GM23338 (cell line): ENCODE measurements around the gene OBSCN. TPM values are rescaled to one million over a fixed set of nuclear protein-coding genes. Genes with fewer than 3 reads are reported as not detected.

Experiments
- CTCF ChIP-seq, 2 experiments: fragments of 200-600 bp in 1 of 2; sonication (generic) in 1 of 2; conservative IDR thresholded peaks; 2 replicates each; pipeline versions ENCODE4 v1.5.1 to v1.6.1; 2016 to 2017; ENCODE audit warnings: antibody characterized with exemption in 2 of 2, low read depth in 2 of 2, mild to moderate bottlenecking in 2 of 2, moderate library complexity in 1 of 2
- ETS1 ChIP-seq: IDR thresholded peaks from 2 replicates; pipeline ENCODE4 v1.6.1; 2016; ENCODE audit warnings: antibody characterized with exemption
- EZH2 ChIP-seq: fragments of 200-600 bp; sonication (generic); IDR thresholded peaks from one replicate; pipeline ENCODE4 v1.8.0; 2017; ENCODE audit warnings: antibody characterized with exemption, mild to moderate bottlenecking, low read depth; ENCODE audit not compliant: unreplicated experiment
- EZH2phosphoT487 ChIP-seq: fragments of 200-600 bp; sonication (generic); IDR thresholded peaks from one replicate; pipeline ENCODE4 v1.8.1; 2018; ENCODE audit warnings: antibody characterized with exemption; ENCODE audit not compliant: unreplicated experiment
- JUNB ChIP-seq: IDR thresholded peaks from one replicate; pipeline ENCODE4 v1.6.1; 2016; ENCODE audit warnings: antibody characterized with exemption; ENCODE audit not compliant: unreplicated experiment
- NANOG ChIP-seq: IDR thresholded peaks from 2 replicates; pipeline ENCODE4 v1.6.1; 2016; ENCODE audit warnings: antibody characterized with exemption, borderline replicate concordance
- POLR2AphosphoS5 ChIP-seq: IDR thresholded peaks from 2 replicates; pipeline ENCODE4 v1.6.1; 2016; ENCODE audit warnings: antibody characterized with exemption, low read depth
- STAT1 ChIP-seq: IDR thresholded peaks from one replicate; pipeline ENCODE4 v1.6.1; 2016; ENCODE audit warnings: antibody characterized with exemption; ENCODE audit not compliant: unreplicated experiment
- ZNF114 ChIP-seq: fragments of 250-450 bp; sonication (Bioruptor Pico); IDR thresholded peaks from 2 replicates; pipeline ENCODE4 v1.5.0; 2020; ENCODE audit warnings: mild to moderate bottlenecking, moderate library complexity
- ZNF331 ChIP-seq: fragments of 250-450 bp; sonication (Bioruptor Pico); IDR thresholded peaks from 2 replicates; pipeline ENCODE4 v1.5.0; 2020; ENCODE audit warnings: low read depth, mild to moderate bottlenecking, moderate library complexity
- polyA plus RNA-seq: library from polyadenylated mRNA; unstranded; fragments of >200 nt; fragmentation: Nextera tagmentation; extraction: Ambion mirVana; gene quantifications from 2 replicates; pipeline ENCODE4 v1.2.1, GENCODE V29; 2016
- total RNA-seq: library from RNA; depleted of rRNA; stranded (reverse); fragments of >200 nt; shearing (Covaris generic); gene quantifications from 2 replicates; pipeline ENCODE4 v1.2.3, GENCODE V29; 2014
- TF ChIP-seq, protein P1 (sequence below): IDR thresholded peaks from one replicate; pipeline ENCODE4 v1.6.1; 2018; ENCODE audit warnings: antibody characterized with exemption; ENCODE audit not compliant: unreplicated experiment

Gene OBSCN
- total and polyA plus RNA-seq, 2 experiments from 2014 or later: 8.4 to 38.5 TPM

GRCh38 chr1:228420968-228421826 is 213.4 kb downstream of the OBSCN start (continued):
- TF ChIP-seq CTCF (conservative IDR thresholded peaks at IDR 0.05; ENCODE audit: low read depth in 2 of 2) (no peak), POLR2AphosphoS5 (no peak), ETS1 (no peak), ZNF114 (CRISPR knock-in tag) (no peak), JUNB (no peak), EZH2 (no peak), STAT1 (no peak), EZH2phosphoT487 (no peak), NANOG (no peak), ZNF331 (CRISPR knock-in tag) (no peak)
- TF ChIP-seq, protein P1, sequence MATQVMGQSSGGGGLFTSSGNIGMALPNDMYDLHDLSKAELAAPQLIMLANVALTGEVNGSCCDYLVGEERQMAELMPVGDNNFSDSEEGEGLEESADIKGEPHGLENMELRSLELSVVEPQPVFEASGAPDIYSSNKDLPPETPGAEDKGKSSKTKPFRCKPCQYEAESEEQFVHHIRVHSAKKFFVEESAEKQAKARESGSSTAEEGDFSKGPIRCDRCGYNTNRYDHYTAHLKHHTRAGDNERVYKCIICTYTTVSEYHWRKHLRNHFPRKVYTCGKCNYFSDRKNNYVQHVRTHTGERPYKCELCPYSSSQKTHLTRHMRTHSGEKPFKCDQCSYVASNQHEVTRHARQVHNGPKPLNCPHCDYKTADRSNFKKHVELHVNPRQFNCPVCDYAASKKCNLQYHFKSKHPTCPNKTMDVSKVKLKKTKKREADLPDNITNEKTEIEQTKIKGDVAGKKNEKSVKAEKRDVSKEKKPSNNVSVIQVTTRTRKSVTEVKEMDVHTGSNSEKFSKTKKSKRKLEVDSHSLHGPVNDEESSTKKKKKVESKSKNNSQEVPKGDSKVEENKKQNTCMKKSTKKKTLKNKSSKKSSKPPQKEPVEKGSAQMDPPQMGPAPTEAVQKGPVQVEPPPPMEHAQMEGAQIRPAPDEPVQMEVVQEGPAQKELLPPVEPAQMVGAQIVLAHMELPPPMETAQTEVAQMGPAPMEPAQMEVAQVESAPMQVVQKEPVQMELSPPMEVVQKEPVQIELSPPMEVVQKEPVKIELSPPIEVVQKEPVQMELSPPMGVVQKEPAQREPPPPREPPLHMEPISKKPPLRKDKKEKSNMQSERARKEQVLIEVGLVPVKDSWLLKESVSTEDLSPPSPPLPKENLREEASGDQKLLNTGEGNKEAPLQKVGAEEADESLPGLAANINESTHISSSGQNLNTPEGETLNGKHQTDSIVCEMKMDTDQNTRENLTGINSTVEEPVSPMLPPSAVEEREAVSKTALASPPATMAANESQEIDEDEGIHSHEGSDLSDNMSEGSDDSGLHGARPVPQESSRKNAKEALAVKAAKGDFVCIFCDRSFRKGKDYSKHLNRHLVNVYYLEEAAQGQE: no peak
